Central memory CD8-positive, alpha-beta T cell (primary cell): ENCODE results near the gene BMP8B.

Source experiments
- ATAC-seq: fragments of 150-1000 bp; cut with Tn5 transposase; replicated peaks from 2 replicates; pipeline ENCODE4 v1.10.0; 2022; ENCODE audit warnings: mild to moderate bottlenecking, moderate FRiP score, moderate number of reproducible peaks; ENCODE audit not compliant: poor library complexity, severe bottlenecking; ENCODE audit errors: extremely low read depth
- DNase-seq, 2 donors: peaks; one replicate each; pipeline ENCODE4 v3.0.0; 2021; ENCODE audit warnings: low spot score in 2 of 2
- H3K27ac Mint-ChIP-seq: one replicate; pipeline ENCODE4 v1.8.0; 2022; ENCODE audit warnings: low read depth, mild to moderate bottlenecking, moderate library complexity, mixed read lengths
- H3K27me3 Mint-ChIP-seq: one replicate; pipeline ENCODE4 v1.8.0; 2022; ENCODE audit warnings: mixed read lengths
- H3K36me3 Mint-ChIP-seq: one replicate; pipeline ENCODE4 v1.8.0; 2022; ENCODE audit warnings: mild to moderate bottlenecking, moderate library complexity, mixed read lengths; ENCODE audit not compliant: insufficient read depth
- H3K4me1 Mint-ChIP-seq: one replicate; pipeline ENCODE4 v1.8.0; 2022; ENCODE audit warnings: mixed read lengths
- H3K4me3 Mint-ChIP-seq: one replicate; pipeline ENCODE4 v1.8.0; 2022; ENCODE audit warnings: mild to moderate bottlenecking, moderate library complexity, mixed read lengths
- H3K9me3 Mint-ChIP-seq: one replicate; pipeline ENCODE4 v1.8.0; 2022; ENCODE audit warnings: mixed read lengths

The BMP8B gene

DNA sequence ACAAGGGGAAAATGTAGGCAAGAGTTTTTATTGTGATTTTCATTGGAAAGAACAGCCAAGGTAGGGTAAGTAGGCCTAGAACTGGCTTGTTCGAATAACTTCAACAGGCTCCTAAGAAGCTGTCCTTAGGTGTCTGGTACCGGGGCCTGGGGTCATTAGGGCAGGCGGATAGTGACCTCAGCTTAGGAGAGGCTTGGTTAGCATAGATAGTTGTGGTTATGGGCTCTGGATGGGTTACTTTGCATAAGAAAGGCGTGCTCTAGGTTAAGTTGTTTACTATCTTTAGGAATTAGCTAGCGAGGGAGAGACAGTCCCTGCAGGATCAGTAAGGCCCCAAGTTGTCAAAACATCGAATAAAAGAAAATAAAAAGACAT lies 76.7 kb downstream of the BMP8B start:
- Mint-ChIP-seq H3K9me3 (no peaks in the 10 kb centered on the region), H3K27me3 (peaks cover 10% of the 10 kb centered on the region), H3K4me1 (no peaks in the 10 kb centered on the region), H3K4me3 (no peak overlapping the region), H3K27ac (no peak overlapping the region), H3K36me3 (no peaks in the 10 kb centered on the region)
- no peak for DNase-seq
- no peak for ATAC-seq

DNA sequence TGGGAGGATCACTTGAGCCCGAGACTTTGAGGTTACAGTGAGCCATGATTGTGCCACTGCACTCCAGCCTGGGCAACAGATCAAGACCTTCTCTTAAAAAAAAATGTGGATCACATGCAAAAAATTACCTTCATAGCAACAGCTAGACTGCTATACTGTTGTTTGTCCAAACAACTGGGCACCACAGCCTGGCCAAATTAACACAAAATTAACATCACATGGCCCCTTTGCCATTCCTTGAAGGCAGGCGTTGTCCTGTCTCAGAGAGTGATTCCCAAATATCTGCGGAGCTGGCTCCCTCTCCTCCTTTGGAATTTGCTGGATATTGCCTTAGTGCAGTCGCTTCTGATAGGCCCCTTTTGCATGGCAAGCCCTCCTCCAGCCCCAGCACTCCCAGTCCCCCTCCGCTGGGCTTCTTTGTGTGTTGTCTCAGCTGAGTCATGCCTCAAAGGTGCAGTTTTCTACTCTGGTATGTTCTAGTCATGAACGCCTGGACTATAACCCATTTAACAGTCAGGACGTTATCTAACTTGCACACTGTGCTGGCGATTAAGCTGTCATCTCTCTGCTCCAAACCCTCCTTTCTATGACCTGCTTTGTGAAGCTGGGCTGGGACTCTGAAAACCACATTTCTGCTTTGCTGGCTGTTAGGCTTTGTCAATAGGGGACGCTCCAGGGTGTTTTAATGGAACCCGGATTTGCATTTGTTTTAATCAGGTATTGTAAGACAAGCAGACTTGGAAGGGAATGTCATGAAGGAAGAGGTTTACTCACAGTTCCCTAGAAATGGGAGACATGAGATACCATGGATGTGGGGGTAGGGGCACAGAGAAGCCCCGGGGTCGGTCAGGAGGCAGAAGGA lies 77.3 kb downstream of the BMP8B start:
- Mint-ChIP-seq H3K27ac (no peak overlapping the region), H3K4me1 (no peaks in the 10 kb centered on the region), H3K27me3 (peaks cover 4% of the 10 kb centered on the region), H3K36me3 (no peaks in the 10 kb centered on the region), H3K4me3 (no peak overlapping the region), H3K9me3 (no peaks in the 10 kb centered on the region)
- ATAC-seq (no peak), DNase-seq (no peak)

DNA sequence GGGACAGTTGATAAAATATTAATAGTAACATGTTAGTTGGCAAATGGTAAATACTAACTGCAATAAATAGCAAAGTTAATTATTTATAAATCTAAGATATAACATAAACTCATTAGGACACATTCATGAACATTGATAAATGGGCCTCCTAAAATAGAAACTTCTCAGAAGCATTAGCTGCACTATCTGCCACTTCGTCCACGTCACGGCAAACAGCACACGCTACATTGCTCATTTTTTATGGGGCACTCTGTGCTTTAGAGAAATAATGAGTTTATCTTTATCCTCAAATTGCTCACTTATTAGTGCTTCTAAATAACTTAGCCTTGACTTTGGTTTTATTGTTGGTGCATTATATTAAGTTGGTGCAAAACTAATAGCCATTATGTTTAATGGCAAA lies 81.2 kb downstream of the BMP8B start:
- no peaks in the 10 kb centered on the region for H3K4me1 Mint-ChIP-seq
- no peak for ATAC-seq
- H3K4me3 Mint-ChIP-seq: no peak overlapping the region
- H3K27ac Mint-ChIP-seq: no peak overlapping the region
- H3K27me3 Mint-ChIP-seq: no peaks in the 10 kb centered on the region
- no peaks in the 10 kb centered on the region for H3K9me3 Mint-ChIP-seq
- DNase-seq: no peak
- no peaks in the 10 kb centered on the region for H3K36me3 Mint-ChIP-seq
